HCT116 (cell line): ENCODE results near the gene CYP2D6. TPM values are rescaled to one million over a fixed set of nuclear protein-coding genes. Genes with fewer than 3 reads are reported as not detected.

Experiments used
- ATAC-seq: fragments of 200-7000 bp; cut with Tn5 transposase; 2 replicates; pipeline ENCODE4 v1.9.1; 2020; ENCODE audit warnings: mild to moderate bottlenecking, moderate library complexity
- BruUV-seq: library from RNA; stranded (reverse); fragments of 400-500 nt; replicated peaks from 2 replicates; lab custom pipeline; 2021; lab: Mats Ljungman, UMichigan
- CTCF ChIA-PET: fragments of 300-600 bp; sonication (Branson Sonifier 250); formaldehyde crosslinking; loops from one replicate; lab custom pipeline; 2021; ENCODE audit warnings: antibody characterized with exemption; lab: Charles Lee
- POLR2A ChIA-PET: fragments of 300-600, 350-600 bp; sonication (Branson Sonifier 250); formaldehyde crosslinking; loops from one replicate; lab custom pipeline; 2021; ENCODE audit warnings: antibody characterized with exemption; lab: Charles Lee
- RAD21 ChIA-PET, 2 experiments: fragments of 300-600 bp; sonication (Branson Sonifier 250); formaldehyde crosslinking; loops; one replicate each; lab custom pipeline; 2023; ENCODE audit warnings: low total read pairs in 2 of 2; ENCODE audit not compliant: uncharacterized antibody in 2 of 2, unreplicated experiment in 2 of 2, low non-redundant PET in 1 of 2; lab: Charles Lee
- DNase-seq: peaks from one replicate; pipeline ENCODE4 v3.0.0-alpha.2; 2010; ENCODE audit warnings: low read depth, low spot score
- H2AFZ ChIP-seq: fragments of 200-600 bp; shearing (Covaris generic), sonication (generic); 2 replicates; pipeline ENCODE4 v1.6.1; 2017; ENCODE audit warnings: low read depth, mixed run types, mixed read lengths, antibody characterized with exemption, low read length; ENCODE audit not compliant: poor library complexity, severe bottlenecking
- H3K27ac ChIP-seq: 2 replicates; pipeline ENCODE4 v1.5.1; 2012; ENCODE audit warnings: low read depth, low read length
- H3K27me3 ChIP-seq: fragments of 200-600 bp; sonication (generic); 2 replicates; pipeline ENCODE4 v1.6.1; 2016; ENCODE audit warnings: mixed run types, low read length, mixed read lengths; ENCODE audit not compliant: insufficient read depth
- H3K36me3 ChIP-seq, 2 experiments: fragments of 200-500 bp in 1 of 2; fragments of 200-600 bp in 1 of 2; sonication (Bioruptor generic) in 1 of 2; sonication (generic) in 1 of 2; 2 replicates each; pipeline versions ENCODE4 v1.5.1 to v1.6.1; 2014 to 2016; ENCODE audit warnings: low read length in 2 of 2, inconsistent platforms in 1 of 2, mixed read lengths in 1 of 2, mixed run types in 1 of 2; ENCODE audit not compliant: insufficient read depth in 2 of 2, control insufficient read depth in 1 of 2
- H3K4me1 ChIP-seq, 2 experiments: fragments of 200-600 bp in 1 of 2; sonication (generic) in 1 of 2; 2 replicates each; pipeline versions ENCODE4 v1.5.1 to v1.6.1; 2012 to 2017; ENCODE audit warnings: low read length in 2 of 2, inconsistent platforms in 1 of 2, mild to moderate bottlenecking in 1 of 2, mixed read lengths in 1 of 2, mixed run types in 1 of 2, moderate library complexity in 1 of 2; ENCODE audit not compliant: insufficient read depth in 2 of 2, control insufficient read depth in 1 of 2
- H3K4me2 ChIP-seq: fragments of 200-600 bp; sonication (generic); 2 replicates; pipeline ENCODE4 v1.6.1; 2017; ENCODE audit warnings: mixed run types, low read length, mixed read lengths
- H3K4me3 ChIP-seq, 2 experiments: fragments of 200-600 bp in 1 of 2; sonication (generic) in 1 of 2; replicated peaks in 1 of 2; 2 replicates each; pipeline ENCODE4 v1.5.1; 2011 to 2016; ENCODE audit warnings: low read length in 2 of 2, control low read depth in 1 of 2, low read depth in 1 of 2, mild to moderate bottlenecking in 1 of 2, mixed read lengths in 1 of 2, mixed run types in 1 of 2
- H3K79me2 ChIP-seq: fragments of 200-600 bp; sonication (generic); 2 replicates; pipeline ENCODE4 v1.6.1; 2017; ENCODE audit warnings: mild to moderate bottlenecking, mixed run types, low read length, moderate library complexity, mixed read lengths; ENCODE audit not compliant: insufficient read depth
- H3K9ac ChIP-seq: fragments of 200-600 bp; sonication (generic); 2 replicates; pipeline ENCODE4 v1.6.1; 2016; ENCODE audit warnings: low read length, mixed read lengths
- H3K9me2 ChIP-seq: fragments of 200-600 bp; sonication (generic), shearing (Covaris generic); 2 replicates; pipeline ENCODE4 v1.6.1; 2017; ENCODE audit warnings: mixed run types, mild to moderate bottlenecking, moderate library complexity; ENCODE audit not compliant: insufficient read depth
- H3K9me3 ChIP-seq, 2 experiments: fragments of 200-500 bp in 1 of 2; fragments of 200-600 bp in 1 of 2; sonication (Bioruptor generic) in 1 of 2; sonication (generic) in 1 of 2; 2 replicates each; pipeline ENCODE4 v1.6.1; 2014 to 2017; ENCODE audit warnings: low read length in 2 of 2, mixed read lengths in 2 of 2, inconsistent platforms in 1 of 2, low read depth in 1 of 2, mild to moderate bottlenecking in 1 of 2, mixed run types in 1 of 2, moderate library complexity in 1 of 2; ENCODE audit not compliant: control insufficient read depth in 1 of 2, insufficient read depth in 1 of 2
- H4K20me1 ChIP-seq: fragments of 200-600 bp; sonication (generic), shearing (Covaris generic); 2 replicates; pipeline ENCODE4 v1.6.1; 2017; ENCODE audit warnings: mixed run types, mild to moderate bottlenecking, moderate library complexity; ENCODE audit not compliant: insufficient read depth
- CBX3 ChIP-seq: IDR thresholded peaks from 2 replicates; pipeline ENCODE4 v1.6.1; 2012; ENCODE audit warnings: low read depth
- CEBPB ChIP-seq: IDR thresholded peaks from 2 replicates; pipeline ENCODE4 v1.6.1; 2012; ENCODE audit warnings: low read depth
- EZH2 ChIP-seq: fragments of 200-600 bp; sonication (generic); IDR thresholded peaks from 2 replicates; pipeline ENCODE4 v1.6.1; 2017; ENCODE audit warnings: antibody characterized with exemption, mixed run types
- EZH2phosphoT487 ChIP-seq: fragments of 200-600 bp; IDR thresholded peaks from 2 replicates; pipeline ENCODE4 v1.6.1; 2018; ENCODE audit warnings: antibody characterized with exemption, borderline replicate concordance
- POLR2AphosphoS5 ChIP-seq: IDR thresholded peaks from 2 replicates; pipeline ENCODE4 v1.6.1; 2011; ENCODE audit warnings: mild to moderate bottlenecking, low read depth, low read length, moderate library complexity
- SP1 ChIP-seq: IDR thresholded peaks from 2 replicates; pipeline ENCODE4 v1.6.1; 2012; ENCODE audit warnings: low read depth
- TCF7L2 ChIP-seq: IDR thresholded peaks from 2 replicates; pipeline ENCODE4 v1.7.0; 2011; ENCODE audit warnings: borderline replicate concordance, inconsistent platforms; ENCODE audit not compliant: insufficient read depth, insufficient read length; ENCODE audit errors: extremely low read depth
- YY1 ChIP-seq: IDR thresholded peaks from 2 replicates; pipeline ENCODE4 v1.6.1; 2011; ENCODE audit warnings: low read length, low read depth, moderate library complexity, mild to moderate bottlenecking; ENCODE audit not compliant: insufficient replicate concordance; ENCODE audit errors: extremely low read depth
- ZNF274 ChIP-seq: fragments of 200-500 bp; sonication (Bioruptor generic); IDR thresholded peaks from 2 replicates; pipeline ENCODE4 v1.6.1; 2014; ENCODE audit warnings: mild to moderate bottlenecking, low read depth, low read length, inconsistent platforms
- intact Hi-C: fragments of 100-400 bp; cut with micrococcal nuclease; formaldehyde crosslinking; loops from 2 replicates; pipeline ENCODE4 v1.10.0; 2022
- total RNA-seq: library from RNA; stranded (reverse); gene quantifications from one replicate; pipeline ENCODE4 v1.2.1, GENCODE V29; 2021; ENCODE audit not compliant: unreplicated experiment
- TF ChIP-seq, protein P1 (sequence below): IDR thresholded peaks from 2 replicates; pipeline ENCODE4 v1.6.1; 2012
- TF ChIP-seq, protein P2 (sequence below): IDR thresholded peaks from 2 replicates; pipeline ENCODE4 v1.6.1; 2012; ENCODE audit warnings: low read depth
- TF ChIP-seq, protein P3 (sequence below), 3 experiments: fragments of 200-600 bp in 1 of 3; sonication (generic) in 1 of 3; IDR thresholded peaks in 2 of 3; conservative IDR thresholded peaks in 1 of 3; 2 replicates each; pipeline ENCODE4 v1.5.1; 2012 to 2017; ENCODE audit warnings: low read depth in 2 of 3, low read length in 2 of 3, antibody characterized with exemption in 1 of 3, borderline replicate concordance in 1 of 3, control low read depth in 1 of 3, mild to moderate bottlenecking in 1 of 3, mixed read lengths in 1 of 3, mixed run types in 1 of 3, moderate library complexity in 1 of 3; ENCODE audit not compliant: insufficient read depth in 1 of 3

The CYP2D6 gene
- total RNA-seq, 1 experiment from 2014 or later, result 1.9 TPM

DNA sequence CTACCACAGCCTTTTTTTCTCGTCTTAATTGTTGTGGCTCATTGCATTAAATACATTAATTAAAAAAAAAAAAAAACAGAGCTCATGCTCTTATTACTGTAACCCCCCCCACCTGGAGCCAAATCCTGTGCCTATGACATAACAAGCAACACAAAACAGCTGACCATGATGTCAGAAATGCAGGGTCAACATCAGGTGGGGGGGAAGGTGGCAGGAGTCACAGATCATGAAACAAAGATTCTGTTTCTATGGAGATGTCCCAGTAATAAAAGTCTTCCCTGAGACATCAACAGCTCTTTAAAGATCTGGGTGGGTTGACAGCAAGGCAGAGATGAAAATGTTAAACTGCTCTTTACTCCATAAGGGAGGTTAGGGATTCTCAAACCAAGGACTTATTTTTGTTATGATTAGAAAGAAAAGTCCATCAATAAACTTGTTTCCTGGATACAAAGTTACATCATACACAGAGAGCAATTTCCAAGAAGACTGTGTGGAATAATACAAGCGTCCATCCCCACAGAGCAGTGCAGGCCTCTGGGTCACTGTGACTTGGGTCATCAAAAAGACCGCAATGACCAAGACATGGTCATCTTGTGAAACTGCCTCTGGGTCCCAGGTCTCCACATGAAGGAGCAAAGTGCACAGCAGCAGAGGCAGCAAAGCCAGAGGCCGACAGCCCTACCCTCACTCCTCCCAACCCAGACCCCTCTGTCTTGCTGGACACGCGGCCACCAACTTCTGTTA lies 42.7 kb upstream of the CYP2D6 start:
- Histone ChIP-seq H3K27me3 (no peaks in the 10 kb centered on the region), H3K27ac (no peak overlapping the region), H3K4me3 (no peak overlapping the region), H3K9me2 (no peaks in the 10 kb centered on the region), H2AFZ (no peak overlapping the region), H3K4me1 (no peaks in the 10 kb centered on the region), H3K9me3 (no peaks in the 10 kb centered on the region), H3K4me2 (no peak overlapping the region), H4K20me1 (no peaks in the 10 kb centered on the region), H3K36me3 (peaks cover 0 to 7% of the 10 kb centered on the region in 2 experiments; a peak in 1 of 4 replicates), H3K9ac (no peak overlapping the region), H3K79me2 (peaks cover 40% of the 10 kb centered on the region)
- CTCF ChIA-PET, result interaction anchor here (0.8 to 4.7 kb wide), 3 partner anchors 264 to 271 kb away, joined by 3 to 28 read pairs (median 6); no protein-coding TSS in a partner anchor
- ATAC-seq, result no peak
- no peak for DNase-seq
- TF ChIP-seq CEBPB (no peak), TCF7L2 (no peak), CBX3 (no peak), ZNF274 (no peak), EZH2phosphoT487 (no peak), EZH2 (no peak), SP1 (no peak), YY1 (no peak), POLR2AphosphoS5 (no peak)
- TF ChIP-seq, protein P1, sequence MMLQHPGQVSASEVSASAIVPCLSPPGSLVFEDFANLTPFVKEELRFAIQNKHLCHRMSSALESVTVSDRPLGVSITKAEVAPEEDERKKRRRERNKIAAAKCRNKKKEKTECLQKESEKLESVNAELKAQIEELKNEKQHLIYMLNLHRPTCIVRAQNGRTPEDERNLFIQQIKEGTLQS, result no peak
- TF ChIP-seq, protein P2, sequence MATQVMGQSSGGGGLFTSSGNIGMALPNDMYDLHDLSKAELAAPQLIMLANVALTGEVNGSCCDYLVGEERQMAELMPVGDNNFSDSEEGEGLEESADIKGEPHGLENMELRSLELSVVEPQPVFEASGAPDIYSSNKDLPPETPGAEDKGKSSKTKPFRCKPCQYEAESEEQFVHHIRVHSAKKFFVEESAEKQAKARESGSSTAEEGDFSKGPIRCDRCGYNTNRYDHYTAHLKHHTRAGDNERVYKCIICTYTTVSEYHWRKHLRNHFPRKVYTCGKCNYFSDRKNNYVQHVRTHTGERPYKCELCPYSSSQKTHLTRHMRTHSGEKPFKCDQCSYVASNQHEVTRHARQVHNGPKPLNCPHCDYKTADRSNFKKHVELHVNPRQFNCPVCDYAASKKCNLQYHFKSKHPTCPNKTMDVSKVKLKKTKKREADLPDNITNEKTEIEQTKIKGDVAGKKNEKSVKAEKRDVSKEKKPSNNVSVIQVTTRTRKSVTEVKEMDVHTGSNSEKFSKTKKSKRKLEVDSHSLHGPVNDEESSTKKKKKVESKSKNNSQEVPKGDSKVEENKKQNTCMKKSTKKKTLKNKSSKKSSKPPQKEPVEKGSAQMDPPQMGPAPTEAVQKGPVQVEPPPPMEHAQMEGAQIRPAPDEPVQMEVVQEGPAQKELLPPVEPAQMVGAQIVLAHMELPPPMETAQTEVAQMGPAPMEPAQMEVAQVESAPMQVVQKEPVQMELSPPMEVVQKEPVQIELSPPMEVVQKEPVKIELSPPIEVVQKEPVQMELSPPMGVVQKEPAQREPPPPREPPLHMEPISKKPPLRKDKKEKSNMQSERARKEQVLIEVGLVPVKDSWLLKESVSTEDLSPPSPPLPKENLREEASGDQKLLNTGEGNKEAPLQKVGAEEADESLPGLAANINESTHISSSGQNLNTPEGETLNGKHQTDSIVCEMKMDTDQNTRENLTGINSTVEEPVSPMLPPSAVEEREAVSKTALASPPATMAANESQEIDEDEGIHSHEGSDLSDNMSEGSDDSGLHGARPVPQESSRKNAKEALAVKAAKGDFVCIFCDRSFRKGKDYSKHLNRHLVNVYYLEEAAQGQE, result no peak
- TF ChIP-seq, protein P3, sequence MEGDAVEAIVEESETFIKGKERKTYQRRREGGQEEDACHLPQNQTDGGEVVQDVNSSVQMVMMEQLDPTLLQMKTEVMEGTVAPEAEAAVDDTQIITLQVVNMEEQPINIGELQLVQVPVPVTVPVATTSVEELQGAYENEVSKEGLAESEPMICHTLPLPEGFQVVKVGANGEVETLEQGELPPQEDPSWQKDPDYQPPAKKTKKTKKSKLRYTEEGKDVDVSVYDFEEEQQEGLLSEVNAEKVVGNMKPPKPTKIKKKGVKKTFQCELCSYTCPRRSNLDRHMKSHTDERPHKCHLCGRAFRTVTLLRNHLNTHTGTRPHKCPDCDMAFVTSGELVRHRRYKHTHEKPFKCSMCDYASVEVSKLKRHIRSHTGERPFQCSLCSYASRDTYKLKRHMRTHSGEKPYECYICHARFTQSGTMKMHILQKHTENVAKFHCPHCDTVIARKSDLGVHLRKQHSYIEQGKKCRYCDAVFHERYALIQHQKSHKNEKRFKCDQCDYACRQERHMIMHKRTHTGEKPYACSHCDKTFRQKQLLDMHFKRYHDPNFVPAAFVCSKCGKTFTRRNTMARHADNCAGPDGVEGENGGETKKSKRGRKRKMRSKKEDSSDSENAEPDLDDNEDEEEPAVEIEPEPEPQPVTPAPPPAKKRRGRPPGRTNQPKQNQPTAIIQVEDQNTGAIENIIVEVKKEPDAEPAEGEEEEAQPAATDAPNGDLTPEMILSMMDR (IDR thresholded peaks at IDR 0.05 in 2 of 3, conservative IDR thresholded peaks at IDR 0.05 in 1 of 3; ENCODE audit: borderline replicate concordance in 1 of 3, insufficient read depth in 1 of 3, low read depth in 2 of 3, low read length in 2 of 3), result no peak
- POLR2A ChIA-PET, result no interaction called here
- intact Hi-C loops, result no loop called here
- no TSS peak for BruUV-seq
- RAD21 ChIA-PET, result interaction anchor here in 1 of 2 experiments (0.7 kb wide), 1 partner anchor 16 kb away, joined by 3 read pairs; no protein-coding TSS in a partner anchor
